Right kidney (tissue), 1 donor: Measurements from ENCODE around the gene KLHL17.

Experiments
- DNase-seq: peaks from one replicate; pipeline ENCODE4 v3.0.0-alpha.2; 2016

KLHL17 gene

DNA sequence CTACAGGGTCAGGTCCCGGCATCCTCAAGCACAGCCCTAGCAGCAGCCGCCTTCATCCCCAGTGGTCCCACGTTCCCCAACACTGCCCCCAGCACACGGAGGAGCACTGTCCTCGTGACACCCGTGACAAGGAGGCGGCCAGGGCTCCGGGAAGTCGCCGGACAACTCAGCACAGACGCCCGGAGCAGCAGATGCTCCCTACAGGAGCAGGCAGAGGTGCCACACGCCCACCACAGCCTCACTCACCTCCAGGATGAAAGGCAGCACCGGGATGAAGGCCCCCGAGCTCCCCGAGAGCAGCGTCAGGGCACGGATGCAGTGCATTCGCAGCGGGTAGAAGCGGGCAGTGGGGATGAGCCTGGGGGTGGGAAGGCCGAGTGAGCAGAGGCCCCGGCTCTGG is 9.5 kb upstream of the KLHL17 start:
- no peak for DNase-seq

DNA sequence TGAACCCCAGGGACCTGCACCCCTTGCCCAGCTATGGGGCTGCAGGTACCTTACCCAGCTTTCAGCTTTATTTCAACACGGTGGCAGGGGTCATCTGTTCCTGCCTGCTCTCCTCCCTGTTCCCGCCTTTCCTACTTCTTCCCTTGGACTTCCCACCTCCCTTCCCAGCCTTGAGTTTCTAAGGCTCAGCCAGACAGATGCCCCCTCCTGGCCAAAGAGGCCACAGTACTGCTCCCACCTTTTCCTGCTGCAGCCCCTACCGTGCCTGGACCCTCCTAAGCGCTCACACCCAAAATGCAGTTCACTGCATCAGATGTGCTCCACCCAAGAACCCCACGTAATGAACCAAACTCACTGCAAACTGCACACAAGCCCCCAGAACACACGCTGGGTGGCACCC is 9.0 kb upstream of the KLHL17 start:
- DNase-seq = no peak

- DNase-seq = no peak
Observed at GRCh38 chr1:952201-952600, 8.2 kb upstream of the KLHL17 start.

DNA sequence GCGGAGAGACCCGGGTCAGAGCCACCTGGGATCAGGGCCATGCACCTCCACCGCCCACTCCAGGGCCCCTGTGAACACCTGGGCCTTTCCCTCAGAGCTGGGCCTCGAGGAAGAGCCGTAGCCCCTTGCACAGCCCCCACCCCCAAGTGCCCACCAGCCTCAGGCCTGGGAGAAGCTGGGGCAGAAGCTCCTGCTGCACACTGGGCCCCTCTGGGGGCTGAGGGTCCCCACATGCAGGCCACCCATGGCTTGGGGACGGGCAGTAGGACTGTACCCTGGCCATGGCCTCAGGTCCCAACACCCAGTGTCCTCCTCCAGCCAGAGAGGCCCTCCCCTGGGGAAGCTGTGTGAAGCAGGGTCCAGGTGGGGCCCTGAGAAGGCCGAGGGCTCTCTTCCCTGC is 7.8 kb upstream of the KLHL17 start:
- no peak for DNase-seq

DNA sequence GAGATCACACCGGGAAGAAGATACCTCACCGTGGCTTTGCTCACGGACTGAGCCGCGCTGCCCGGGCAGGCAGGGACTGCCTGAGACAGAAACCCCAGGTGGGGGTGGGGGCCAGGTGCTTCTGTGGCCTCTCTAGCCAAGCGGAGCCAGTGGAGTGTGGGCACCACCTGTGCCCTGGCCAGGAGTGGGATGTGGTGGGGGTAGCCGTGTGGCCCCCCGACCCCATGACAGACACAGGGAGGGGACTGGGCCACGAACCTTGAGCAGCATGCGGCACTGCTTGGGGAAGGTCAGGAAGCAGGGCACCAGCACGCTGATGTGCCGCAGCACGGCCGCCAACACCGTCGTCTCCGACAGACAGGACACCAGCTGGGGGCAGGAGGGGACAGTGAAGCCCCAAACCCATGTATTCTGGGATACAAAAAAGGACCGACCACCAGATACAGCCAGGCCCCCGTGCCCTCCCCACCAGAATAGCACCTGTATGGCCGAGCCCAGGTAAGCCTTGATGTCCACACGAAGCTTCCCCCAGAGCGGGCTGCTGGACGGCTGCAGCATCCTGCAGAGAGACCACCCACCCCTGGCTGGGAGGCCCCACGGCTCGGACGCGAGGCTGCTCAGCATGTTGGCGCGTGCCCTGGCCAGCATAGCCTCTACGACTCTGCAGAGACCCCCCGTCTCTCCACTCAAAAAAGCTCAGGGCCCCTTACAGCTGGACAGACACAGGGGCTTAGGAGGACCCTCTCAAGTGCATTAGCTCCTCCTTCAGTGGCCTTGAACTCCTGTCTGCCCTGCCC is 6.7 kb upstream of the KLHL17 start:
- no peak for DNase-seq

- no peak for DNase-seq
Observed at GRCh38 chr1:954927-955326, 5.5 kb upstream of the KLHL17 start.

DNA sequence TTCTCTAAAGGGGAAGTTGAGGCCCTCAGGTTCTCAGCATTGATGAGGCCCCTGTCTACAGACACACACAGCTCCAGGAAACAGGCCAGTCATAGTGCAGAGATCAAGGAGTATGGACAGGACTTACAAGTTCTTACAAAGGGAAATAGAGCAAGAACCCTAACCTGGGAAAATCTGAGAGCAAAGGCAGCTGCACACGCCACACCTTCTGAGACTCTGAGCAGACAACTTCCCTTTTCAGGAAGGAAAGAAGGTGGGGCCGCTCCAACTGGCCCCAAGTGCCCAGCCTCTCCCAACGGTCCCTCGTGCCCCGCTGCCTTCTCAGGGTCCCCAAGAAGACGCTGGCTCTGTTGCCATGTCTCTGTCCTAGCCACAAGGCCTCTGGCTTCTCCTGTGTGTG is 4.9 kb upstream of the KLHL17 start:
- DNase-seq = no peak

- no peak for DNase-seq
Observed at GRCh38 chr1:956636-957035, 3.7 kb upstream of the KLHL17 start.

GRCh38 chr1:958823-959730 is 1.3 kb upstream of the KLHL17 start, which contains the start of gene NOC2L:
Gene NOC2L, minus strand, starts transcription at chr1:959256. Its CDS starts 16 bp downstream, at chr1:959240.
- DNase-seq = peak; percentile 83

DNA sequence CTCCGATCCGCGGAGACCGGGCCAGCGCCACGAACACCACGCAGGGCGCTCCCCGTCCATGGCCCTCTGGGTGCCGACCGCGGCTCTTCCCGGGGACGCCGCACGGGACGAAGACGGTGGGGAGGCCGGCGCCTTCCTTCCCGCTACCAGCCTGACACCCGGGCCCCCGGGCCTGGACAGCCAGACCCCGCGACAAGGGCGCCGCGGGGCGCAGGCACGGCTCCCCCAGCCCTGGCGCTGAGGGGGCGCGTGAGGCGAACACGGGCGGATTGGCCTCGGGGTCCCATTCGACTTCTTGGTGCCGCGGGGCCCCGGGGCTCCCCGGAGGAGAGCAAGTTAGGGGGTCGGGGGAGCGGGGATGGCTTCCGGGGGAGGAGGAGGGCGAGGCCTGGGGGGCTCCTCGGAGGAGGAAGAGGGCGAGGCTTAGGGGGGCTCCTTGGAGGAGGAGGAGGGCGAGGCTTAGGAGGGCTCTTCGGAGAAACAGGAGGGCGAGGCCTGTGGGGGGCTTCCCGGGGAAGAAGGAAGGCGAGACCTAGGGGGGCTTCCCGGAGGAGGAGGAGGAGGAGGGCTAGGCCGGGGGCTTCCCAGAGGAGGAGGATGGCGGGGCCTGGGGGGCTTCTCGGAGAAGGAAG is 537 bp upstream of the KLHL17 start:
- no peak for DNase-seq

- peak; percentile 54 for DNase-seq
Observed at GRCh38 chr1:961132-961669, 817 bp downstream of the KLHL17 start.

DNA sequence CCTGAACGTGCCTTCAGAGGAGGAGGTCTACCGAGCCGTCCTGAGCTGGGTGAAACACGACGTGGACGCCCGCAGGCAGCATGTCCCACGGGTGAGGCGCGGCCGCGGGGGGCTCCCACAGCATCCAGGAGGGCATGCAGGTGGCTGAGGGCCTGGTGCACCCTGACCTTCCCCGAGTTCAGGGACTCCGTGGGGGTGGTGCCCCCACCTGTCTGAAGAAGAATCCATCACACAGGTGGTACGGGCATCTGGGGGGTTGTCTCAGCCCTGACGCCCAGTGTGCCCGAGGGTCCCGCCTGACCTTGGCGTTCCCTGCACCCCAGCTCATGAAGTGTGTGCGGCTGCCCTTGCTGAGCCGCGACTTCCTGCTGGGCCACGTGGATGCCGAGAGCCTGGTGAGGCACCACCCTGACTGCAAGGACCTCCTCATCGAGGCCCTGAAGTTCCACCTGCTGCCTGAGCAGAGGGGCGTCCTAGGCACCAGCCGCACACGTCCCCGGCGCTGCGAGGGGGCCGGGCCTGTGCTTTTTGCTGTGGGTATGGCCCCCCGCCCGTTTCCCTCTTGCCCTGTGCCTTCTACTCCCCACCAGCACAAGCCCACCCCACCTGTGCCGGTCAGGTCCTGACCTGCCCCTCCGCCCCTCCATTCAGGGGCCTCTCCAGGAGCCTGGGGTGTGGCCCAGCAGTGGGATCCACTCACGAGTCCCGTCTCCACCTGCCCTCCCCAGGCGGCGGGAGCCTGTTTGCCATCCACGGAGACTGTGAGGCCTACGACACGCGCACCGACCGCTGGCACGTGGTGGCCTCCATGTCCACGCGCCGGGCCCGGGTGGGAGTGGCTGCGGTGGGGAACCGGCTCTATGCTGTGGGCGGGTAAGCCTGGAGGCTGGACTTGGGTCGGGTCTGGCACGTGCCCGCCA is 2.3 kb downstream of the KLHL17 start:
- DNase-seq = no peak

DNA sequence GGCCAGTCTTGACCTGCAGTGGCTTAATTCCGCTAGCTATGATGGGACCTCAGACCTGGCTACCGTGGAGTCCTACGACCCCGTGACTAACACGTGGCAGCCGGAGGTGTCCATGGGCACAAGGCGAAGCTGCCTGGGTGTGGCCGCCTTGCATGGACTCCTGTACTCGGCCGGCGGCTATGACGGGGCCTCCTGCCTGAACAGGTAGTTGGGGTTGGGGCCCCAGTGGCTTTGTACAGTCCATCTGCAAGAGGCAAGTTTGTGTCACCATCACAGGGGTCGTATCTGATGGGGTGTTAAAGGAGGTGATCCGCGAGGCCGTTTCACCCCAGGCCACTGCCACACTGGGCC is 2.9 kb downstream of the KLHL17 start:
- DNase-seq = no peak

- DNase-seq = no peak
Observed at GRCh38 chr1:963746-964525, 3.6 kb downstream of the KLHL17 start.

DNA sequence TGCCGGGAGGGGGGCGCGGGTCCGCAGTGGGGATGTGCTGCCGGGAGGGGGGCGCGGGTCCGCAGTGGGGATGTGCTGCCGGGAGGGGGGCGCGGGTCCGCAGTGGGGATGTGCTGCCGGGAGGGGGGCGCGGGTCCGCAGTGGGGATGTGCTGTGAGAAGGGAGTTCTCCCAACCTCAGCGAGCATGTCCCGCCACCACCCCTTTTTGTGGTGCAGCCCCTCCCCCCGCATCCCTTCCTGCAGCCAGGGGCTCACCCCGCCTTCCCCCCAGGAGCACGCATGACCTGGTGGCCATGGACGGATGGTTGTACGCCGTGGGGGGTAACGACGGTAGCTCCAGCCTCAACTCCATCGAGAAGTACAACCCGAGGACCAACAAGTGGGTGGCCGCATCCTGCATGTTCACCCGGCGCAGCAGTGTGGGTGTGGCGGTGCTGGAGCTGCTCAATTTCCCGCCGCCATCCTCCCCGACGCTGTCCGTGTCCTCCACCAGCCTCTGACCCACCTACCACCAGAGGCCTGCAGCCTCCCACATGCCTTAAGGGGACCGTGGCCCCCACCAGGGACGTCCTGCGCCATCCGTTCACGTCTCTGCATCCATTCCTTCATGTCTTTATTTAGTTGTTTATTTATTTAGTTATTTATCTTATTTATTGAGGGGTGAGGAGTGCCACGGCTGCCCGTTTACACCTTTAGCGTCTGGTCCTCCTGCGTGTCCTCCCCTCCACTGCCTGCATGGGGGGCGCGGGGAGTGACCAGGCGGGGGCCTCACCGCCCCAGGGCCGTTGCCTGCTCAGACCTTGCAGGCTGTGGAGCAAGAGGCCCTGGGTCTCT is 4.5 kb downstream of the KLHL17 start:
- no peak for DNase-seq

- DNase-seq = no peak
Observed at GRCh38 chr1:965526-966134, 5.2 kb downstream of the KLHL17 start.

GRCh38 chr1:966135-966703 is 5.8 kb downstream of the KLHL17 start, which contains the start of gene PLEKHN1:
Gene PLEKHN1, plus strand, starts transcription at chr1:966482. Its CDS starts 50 bp downstream, at chr1:966532.
- no peak for DNase-seq

- DNase-seq = peak; percentile 75
Observed at GRCh38 chr1:966704-967300, 6.4 kb downstream of the KLHL17 start.
